Activated B cell treated with CpG ODN at 0.5 μM for 24 hours (primary cell): ENCODE data around the gene MAST2. TPM values are rescaled to one million over a fixed set of nuclear protein-coding genes. Genes with fewer than 3 reads are reported as not detected.
"Not testable (repeated sequence)": the region's sequence is repeated elsewhere in the genome, so short reads cannot be mapped to it uniquely, and the experiment has no call there.

ENCODE experiments used
- ATAC-seq: fragments of 200-7000 bp; cut with Tn5 transposase; one replicate; pipeline ENCODE4 v1.10.0; 2021; ENCODE audit warnings: low read depth, mild to moderate bottlenecking, moderate library complexity
- CTCF ChIA-PET: fragments of 350-600 bp; sonication (Branson Sonifier 250); formaldehyde crosslinking; loops from one replicate; lab custom pipeline; 2021; ENCODE audit warnings: antibody characterized with exemption; lab: Charles Lee
- POLR2A ChIA-PET: fragments of 350-600 bp; sonication (Branson Sonifier 250); formaldehyde crosslinking; loops from one replicate; lab custom pipeline; 2021; ENCODE audit warnings: antibody characterized with exemption; lab: Charles Lee
- DNase-seq: peaks from one replicate; pipeline ENCODE4 v3.0.0; 2022
- H3K27ac Mint-ChIP-seq: one replicate; pipeline ENCODE4 v1.8.0; 2020; ENCODE audit warnings: mixed read lengths
- H3K27me3 Mint-ChIP-seq: one replicate; pipeline ENCODE4 v1.8.0; 2021; ENCODE audit warnings: mixed read lengths
- H3K36me3 Mint-ChIP-seq: one replicate; pipeline ENCODE4 v1.8.0; 2021; ENCODE audit warnings: low read depth, mixed read lengths
- H3K4me1 Mint-ChIP-seq: one replicate; pipeline ENCODE4 v1.8.0; 2021; ENCODE audit warnings: mixed read lengths
- H3K4me3 Mint-ChIP-seq: one replicate; pipeline ENCODE4 v1.8.0; 2020; ENCODE audit warnings: mild to moderate bottlenecking, mixed read lengths
- H3K9me3 Mint-ChIP-seq: one replicate; pipeline ENCODE4 v1.8.0; 2020; ENCODE audit warnings: mixed read lengths
- intact Hi-C: fragments of 100-400 bp; cut with micrococcal nuclease; formaldehyde crosslinking; loops from one replicate; pipeline ENCODE4 v1.15.1; 2024
- total RNA-seq: library from RNA; stranded (reverse); gene quantifications from 2 replicates; pipeline ENCODE4 v1.2.3, GENCODE V29; 2022
- TF ChIP-seq, protein P1 (sequence below): fragments of 200-600 bp; IDR thresholded peaks from one replicate; pipeline ENCODE4 v1.8.0; 2022; ENCODE audit warnings: antibody characterized with exemption, mild to moderate bottlenecking

Gene MAST2
- total RNA-seq, 1 donor from 2014 or later, result 20.9 TPM

DNA sequence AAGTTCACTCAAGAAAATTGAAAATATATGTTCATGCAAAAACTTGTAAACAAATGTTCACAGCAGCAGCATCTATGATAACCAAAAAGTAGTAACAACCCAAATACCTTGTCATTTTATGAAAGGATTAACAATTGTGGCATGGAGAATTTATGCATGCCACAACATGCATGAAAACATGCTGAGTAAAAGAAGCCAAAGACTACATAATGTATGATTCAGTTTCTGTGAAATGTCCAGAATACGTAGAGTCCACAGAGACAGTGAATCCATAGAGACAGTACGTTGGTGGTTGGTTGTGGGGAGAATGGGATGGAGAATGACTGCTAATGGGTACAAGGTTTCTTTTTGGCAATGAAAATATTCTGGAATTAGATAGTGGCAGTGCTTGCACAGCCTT lies 148.7 kb downstream of the MAST2 start:
- Mint-ChIP-seq H3K27ac (no peak overlapping the region), H3K36me3 (no peaks in the 10 kb centered on the region), H3K9me3 (peaks cover 4% of the 10 kb centered on the region), H3K4me3 (no peak overlapping the region), H3K27me3 (no peaks in the 10 kb centered on the region), H3K4me1 (peaks cover 12% of the 10 kb centered on the region)
- ATAC-seq (no peak), DNase-seq (no peak)
- ChIA-PET CTCF (no interaction called here), POLR2A (no interaction called here)
- intact Hi-C loops, result no loop called here
- TF ChIP-seq, protein P1, sequence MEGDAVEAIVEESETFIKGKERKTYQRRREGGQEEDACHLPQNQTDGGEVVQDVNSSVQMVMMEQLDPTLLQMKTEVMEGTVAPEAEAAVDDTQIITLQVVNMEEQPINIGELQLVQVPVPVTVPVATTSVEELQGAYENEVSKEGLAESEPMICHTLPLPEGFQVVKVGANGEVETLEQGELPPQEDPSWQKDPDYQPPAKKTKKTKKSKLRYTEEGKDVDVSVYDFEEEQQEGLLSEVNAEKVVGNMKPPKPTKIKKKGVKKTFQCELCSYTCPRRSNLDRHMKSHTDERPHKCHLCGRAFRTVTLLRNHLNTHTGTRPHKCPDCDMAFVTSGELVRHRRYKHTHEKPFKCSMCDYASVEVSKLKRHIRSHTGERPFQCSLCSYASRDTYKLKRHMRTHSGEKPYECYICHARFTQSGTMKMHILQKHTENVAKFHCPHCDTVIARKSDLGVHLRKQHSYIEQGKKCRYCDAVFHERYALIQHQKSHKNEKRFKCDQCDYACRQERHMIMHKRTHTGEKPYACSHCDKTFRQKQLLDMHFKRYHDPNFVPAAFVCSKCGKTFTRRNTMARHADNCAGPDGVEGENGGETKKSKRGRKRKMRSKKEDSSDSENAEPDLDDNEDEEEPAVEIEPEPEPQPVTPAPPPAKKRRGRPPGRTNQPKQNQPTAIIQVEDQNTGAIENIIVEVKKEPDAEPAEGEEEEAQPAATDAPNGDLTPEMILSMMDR, result no peak

DNA sequence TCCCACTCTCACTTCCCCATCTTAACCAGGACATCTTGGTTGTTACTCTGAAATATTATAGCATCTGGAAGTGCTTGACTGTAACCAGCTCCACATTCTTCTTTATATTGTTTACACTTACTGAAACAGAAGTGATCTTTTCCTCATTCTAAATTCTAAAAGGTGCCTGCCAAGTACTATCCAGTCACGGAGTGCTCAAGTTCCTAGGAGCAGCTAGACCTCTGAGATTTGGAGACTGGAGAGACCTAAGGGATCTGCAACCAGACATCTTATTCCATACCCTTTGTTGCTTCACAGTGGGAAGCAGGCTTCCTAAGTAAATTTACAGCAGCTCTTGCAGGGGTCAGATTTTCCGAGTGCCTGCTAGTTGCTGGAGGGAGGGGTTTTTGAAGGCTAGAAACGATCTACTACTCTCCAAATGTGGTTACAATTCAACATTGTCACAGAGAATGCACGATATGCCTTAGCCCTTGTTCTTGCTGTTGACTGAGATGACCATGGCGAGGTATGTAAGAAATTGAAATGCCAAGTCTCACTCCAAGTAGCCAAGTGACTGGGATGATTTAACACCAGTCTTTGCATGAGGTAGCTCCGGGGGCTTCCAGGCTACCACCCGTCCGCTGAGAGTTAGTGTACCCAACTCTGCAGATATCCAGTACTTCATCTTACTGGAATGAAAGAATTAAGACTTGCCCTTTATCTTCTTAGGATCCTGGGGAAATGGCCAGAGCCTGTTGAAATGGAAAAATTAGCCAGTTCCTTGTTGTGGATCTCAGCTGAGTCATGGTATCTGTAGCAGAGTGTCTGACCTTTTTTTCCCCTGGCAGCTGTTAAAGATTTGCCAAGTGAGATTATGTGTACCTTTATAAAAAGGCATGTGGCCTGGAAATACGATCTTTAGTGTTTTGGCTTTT lies 150.8 kb downstream of the MAST2 start:
- Mint-ChIP-seq H3K36me3 (peaks cover under 1% of the 10 kb centered on the region), H3K4me1 (peaks cover 5% of the 10 kb centered on the region), H3K4me3 (no peak overlapping the region), H3K27me3 (no peaks in the 10 kb centered on the region), H3K9me3 (no peaks in the 10 kb centered on the region), H3K27ac (no peak overlapping the region)
- DNase-seq, result no peak
- CTCF ChIA-PET, result no interaction called here
- ATAC-seq, result no peak
- TF ChIP-seq, protein P1, result no peak
- intact Hi-C loops, result no loop called here
- POLR2A ChIA-PET, result no interaction called here

DNA sequence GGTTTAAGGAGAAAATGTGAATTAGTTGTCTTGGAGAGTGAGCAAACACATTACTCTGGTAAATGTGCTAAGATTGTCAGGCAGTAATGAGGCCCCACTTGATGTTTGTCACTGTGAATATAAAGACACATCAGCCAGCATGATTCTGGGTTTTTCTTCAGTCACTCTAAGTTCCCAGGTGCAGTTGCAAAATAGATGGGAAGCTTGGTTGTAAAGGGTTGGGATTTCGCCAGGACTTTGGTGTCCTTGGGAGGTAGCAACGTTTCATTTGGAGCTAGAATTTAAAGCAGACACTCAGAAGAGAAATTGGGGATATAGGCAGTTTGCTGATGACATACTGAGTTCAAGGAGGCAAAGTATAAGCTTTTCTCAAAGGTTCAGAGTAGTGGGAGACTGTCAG lies 154.3 kb downstream of the MAST2 start:
- H3K4me3 Mint-ChIP-seq, result no peak overlapping the region
- TF ChIP-seq, protein P1, result no peak
- H3K9me3 Mint-ChIP-seq, result peaks cover 2% of the 10 kb centered on the region
- POLR2A ChIA-PET, result no interaction called here
- DNase-seq (no peak), ATAC-seq (no peak)
- intact Hi-C loops, result no loop called here
- H3K36me3 Mint-ChIP-seq, result peaks cover 10% of the 10 kb centered on the region
- no peak overlapping the region for H3K27ac Mint-ChIP-seq
- no peaks in the 10 kb centered on the region for H3K27me3 Mint-ChIP-seq
- no peaks in the 10 kb centered on the region for H3K4me1 Mint-ChIP-seq
- CTCF ChIA-PET, result interaction anchor here (0.7 kb wide), 1 partner anchor 266 kb away, joined by 3 read pairs; no protein-coding TSS in a partner anchor

DNA sequence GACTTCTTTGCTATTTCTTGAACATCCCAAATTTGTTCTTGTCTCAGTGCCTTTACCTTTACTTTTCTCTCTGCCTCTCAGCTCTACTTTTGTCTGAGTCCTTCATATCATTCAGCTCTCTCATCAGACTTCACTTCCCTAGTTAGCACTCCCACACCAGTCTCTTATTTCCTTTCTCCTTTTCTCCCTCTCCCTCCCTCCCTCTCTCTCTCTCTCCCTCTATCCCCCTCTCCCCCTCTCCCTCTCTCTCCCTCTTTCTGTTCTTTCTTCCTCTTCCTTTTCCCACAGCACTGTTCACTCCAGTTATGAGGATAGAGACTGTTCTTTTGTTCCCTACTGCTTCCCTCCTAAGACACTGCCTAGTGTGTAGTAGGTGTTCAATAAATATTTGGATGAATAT lies 154.9 kb downstream of the MAST2 start:
- H3K27me3 Mint-ChIP-seq, result no peaks in the 10 kb centered on the region
- peaks cover 14% of the 10 kb centered on the region for H3K36me3 Mint-ChIP-seq
- H3K27ac Mint-ChIP-seq, result no peak overlapping the region
- H3K4me1 Mint-ChIP-seq, result no peaks in the 10 kb centered on the region
- ATAC-seq, result no peak
- H3K9me3 Mint-ChIP-seq, result peaks cover 2% of the 10 kb centered on the region
- no peak overlapping the region for H3K4me3 Mint-ChIP-seq
- no peak for DNase-seq
- ChIA-PET CTCF (no interaction called here), POLR2A (no interaction called here)
- intact Hi-C loops, result no loop called here
- TF ChIP-seq, protein P1, result no peak

DNA sequence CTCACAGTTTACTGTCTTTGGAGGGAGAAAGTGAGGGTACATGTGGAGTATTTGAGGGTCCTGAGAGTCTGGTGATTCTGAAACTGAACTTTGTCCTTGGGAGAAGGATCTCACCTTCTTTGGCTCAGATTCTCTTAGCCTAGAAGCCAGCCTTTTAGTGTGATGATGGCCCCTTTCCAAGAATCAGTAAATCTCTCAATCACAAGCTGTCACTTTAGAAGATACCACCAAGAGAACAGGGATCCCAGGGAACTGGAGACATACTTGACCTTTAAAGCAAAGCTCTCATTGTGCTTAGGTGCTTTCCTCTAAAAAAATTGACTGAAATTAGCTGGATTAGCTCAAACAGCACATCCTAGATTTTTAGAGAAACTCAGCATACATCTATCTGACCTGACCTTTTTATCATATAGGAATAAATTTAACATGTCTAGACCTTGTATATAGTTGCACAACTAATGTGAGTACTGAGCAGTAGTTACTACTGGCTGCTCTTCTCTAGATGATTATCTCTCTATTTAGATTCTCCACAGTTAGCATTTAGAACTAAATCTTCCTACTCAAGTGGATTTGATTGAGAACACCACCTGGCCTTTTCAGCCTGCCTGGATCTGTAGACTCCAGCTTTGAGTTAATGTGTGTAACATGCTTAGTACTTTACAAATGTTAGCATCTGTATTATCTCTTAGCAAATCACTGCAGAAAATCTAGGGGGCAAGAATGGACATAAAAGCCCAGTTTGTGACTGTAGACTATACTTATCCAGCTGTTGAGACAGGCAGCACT lies 157.7 kb downstream of the MAST2 start:
- POLR2A ChIA-PET, result no interaction called here

DNA sequence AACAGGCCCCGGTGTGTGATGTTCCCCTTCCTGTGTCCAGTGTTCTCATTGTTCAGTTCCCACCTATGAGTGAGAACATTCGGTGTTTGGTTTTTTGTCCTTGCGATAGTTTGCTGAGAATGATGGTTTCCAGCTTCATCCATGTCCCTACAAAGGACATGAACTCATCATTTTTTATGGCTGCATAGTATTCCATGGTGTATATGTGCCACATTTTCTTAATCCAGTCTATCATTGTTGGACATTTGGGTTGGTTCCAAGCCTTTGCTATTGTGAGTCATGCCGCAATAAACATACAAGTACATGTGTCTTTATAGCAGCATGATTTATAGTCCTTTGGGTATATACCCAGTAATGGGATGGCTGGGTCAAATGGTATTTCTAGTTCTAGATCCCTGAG lies 158.5 kb downstream of the MAST2 start:
- CTCF ChIA-PET, intact Hi-C loops, H3K4me1 Mint-ChIP-seq, H3K4me3 Mint-ChIP-seq, H3K27me3 Mint-ChIP-seq, H3K9me3 Mint-ChIP-seq, POLR2A ChIA-PET, H3K27ac Mint-ChIP-seq, ATAC-seq, DNase-seq: not testable (repeated sequence)
- H3K36me3 Mint-ChIP-seq, result peaks cover 15% of the 10 kb centered on the region

More for the DNA sequence above, 157.7 kb downstream of the MAST2 start:
- CTCF ChIA-PET, result no interaction called here
- ATAC-seq (no peak), DNase-seq (no peak)
- H3K27me3 Mint-ChIP-seq, result no peaks in the 10 kb centered on the region
- peaks cover 2% of the 10 kb centered on the region for H3K4me1 Mint-ChIP-seq
- no peak overlapping the region for H3K4me3 Mint-ChIP-seq
- H3K36me3 Mint-ChIP-seq, result peaks cover 15% of the 10 kb centered on the region
- intact Hi-C loops, result no loop called here
- no peak overlapping the region for H3K27ac Mint-ChIP-seq
- TF ChIP-seq, protein P1, result no peak
- H3K9me3 Mint-ChIP-seq, result peaks cover 2% of the 10 kb centered on the region
